Mesenchymal stem cell (in vitro differentiated cells and primary cell): ENCODE results near the gene SRSF3.

Experiments
- DNase-seq: peaks from one replicate; pipeline ENCODE4 v3.0.0-alpha.2; 2013
- H2AFZ ChIP-seq: one replicate; pipeline ENCODE4 v1.6.1; 2013; ENCODE audit warnings: low read depth, mild to moderate bottlenecking, control low read depth, inconsistent platforms, low read length, moderate library complexity
- H2AK5ac ChIP-seq: 2 replicates; pipeline ENCODE4 v1.6.1; 2013; ENCODE audit warnings: low read length, moderate library complexity, mild to moderate bottlenecking, inconsistent platforms; ENCODE audit not compliant: severe bottlenecking
- H2BK120ac ChIP-seq: one replicate; pipeline ENCODE4 v1.6.1; 2013; ENCODE audit warnings: low read depth, mild to moderate bottlenecking, inconsistent platforms, low read length, moderate library complexity
- H2BK12ac ChIP-seq, 2 experiments: one replicate each; pipeline ENCODE4 v1.6.1; 2013; ENCODE audit warnings: inconsistent platforms in 2 of 2, low read length in 2 of 2, mild to moderate bottlenecking in 2 of 2, moderate library complexity in 2 of 2, control low read depth in 1 of 2
- H2BK15ac ChIP-seq: one replicate; pipeline ENCODE4 v1.6.1; 2013; ENCODE audit warnings: mild to moderate bottlenecking, low read depth, inconsistent platforms; ENCODE audit not compliant: poor library complexity, severe bottlenecking
- H2BK5ac ChIP-seq: 2 replicates; pipeline ENCODE4 v1.6.1; 2013; ENCODE audit warnings: low read depth, mild to moderate bottlenecking, low read length, control low read depth, inconsistent platforms; ENCODE audit not compliant: poor library complexity, severe bottlenecking
- H3K14ac ChIP-seq, 2 experiments: one replicate each; pipeline ENCODE4 v1.6.1; 2013; ENCODE audit warnings: inconsistent platforms in 2 of 2, low read length in 2 of 2, control low read depth in 1 of 2, mild to moderate bottlenecking in 1 of 2, moderate library complexity in 1 of 2
- H3K18ac ChIP-seq, 2 experiments: one replicate each; pipeline ENCODE4 v1.6.1; 2013; ENCODE audit warnings: inconsistent platforms in 2 of 2, low read length in 2 of 2, control low read depth in 1 of 2, low read depth in 1 of 2, mild to moderate bottlenecking in 1 of 2
- H3K23ac ChIP-seq, 2 experiments: one replicate each; pipeline ENCODE4 v1.6.1; 2013; ENCODE audit warnings: inconsistent platforms in 2 of 2, low read length in 2 of 2, mild to moderate bottlenecking in 2 of 2, moderate library complexity in 2 of 2, control low read depth in 1 of 2
- H3K27ac ChIP-seq: 2 replicates; pipeline ENCODE4 v1.5.1; 2013; ENCODE audit warnings: mild to moderate bottlenecking, moderate library complexity, low read length, control low read depth, inconsistent platforms; ENCODE audit not compliant: poor library complexity, severe bottlenecking
- H3K27me3 ChIP-seq, 2 experiments: 2 replicates each; pipeline versions ENCODE4 v1.6.1 to v1.7.0; 2013; ENCODE audit warnings: low read length in 2 of 2, mild to moderate bottlenecking in 2 of 2, moderate library complexity in 2 of 2, control low read depth in 1 of 2, inconsistent platforms in 1 of 2; ENCODE audit not compliant: control insufficient read depth in 1 of 2, insufficient read depth in 1 of 2
- H3K36me3 ChIP-seq, 2 experiments: 2 replicates each; pipeline versions ENCODE4 v1.6.1 to v1.7.0; 2013; ENCODE audit warnings: low read length in 2 of 2, control low read depth in 1 of 2, inconsistent platforms in 1 of 2, low read depth in 1 of 2, mild to moderate bottlenecking in 1 of 2; ENCODE audit not compliant: insufficient read depth in 2 of 2, control insufficient read depth in 1 of 2
- H3K4ac ChIP-seq, 2 experiments: one replicate each; pipeline ENCODE4 v1.6.1; 2013; ENCODE audit warnings: inconsistent platforms in 2 of 2, low read length in 2 of 2, mild to moderate bottlenecking in 2 of 2, moderate library complexity in 2 of 2, control low read depth in 1 of 2, low read depth in 1 of 2
- H3K4me1 ChIP-seq: 2 replicates; pipeline ENCODE4 v1.6.1; 2013; ENCODE audit warnings: low read depth, low read length, control low read depth; ENCODE audit not compliant: control insufficient read depth, insufficient read depth
- H3K4me2 ChIP-seq: 2 replicates; pipeline ENCODE4 v1.6.1; 2013; ENCODE audit warnings: low read length, mild to moderate bottlenecking, inconsistent platforms; ENCODE audit not compliant: poor library complexity, severe bottlenecking
- H3K4me3 ChIP-seq, 2 experiments: 2 replicates each; pipeline versions ENCODE4 v1.5.1 to v1.7.0; 2013; ENCODE audit warnings: low read length in 2 of 2, mild to moderate bottlenecking in 2 of 2, control low read depth in 1 of 2, low read depth in 1 of 2; ENCODE audit not compliant: insufficient read depth in 1 of 2
- H3K79me1 ChIP-seq: replicated peaks from 2 replicates; pipeline ENCODE4 v1.6.1; 2013; ENCODE audit warnings: mild to moderate bottlenecking, control low read depth, low read length, inconsistent platforms; ENCODE audit not compliant: poor library complexity, severe bottlenecking
- H3K9ac ChIP-seq: 2 replicates; pipeline ENCODE4 v1.7.0; 2013; ENCODE audit warnings: mild to moderate bottlenecking, low read length, moderate library complexity
- H3K9me3 ChIP-seq: 2 replicates; pipeline ENCODE4 v1.7.0; 2013; ENCODE audit warnings: mild to moderate bottlenecking, low read length; ENCODE audit not compliant: control insufficient read depth
- H4K8ac ChIP-seq: one replicate; pipeline ENCODE4 v1.6.1; 2013; ENCODE audit warnings: inconsistent platforms, mild to moderate bottlenecking, low read length, moderate library complexity
- H4K91ac ChIP-seq: one replicate; pipeline ENCODE4 v1.6.1; 2013; ENCODE audit warnings: mild to moderate bottlenecking, low read length, inconsistent platforms
- WGBS: methylation state at CpG from one replicate; pipeline ENCODE4 v1.1.7; 2013; ENCODE audit warnings: mixed read lengths; 5-methylcytosine and 5-hydroxymethylcytosine counted together

SRSF3 gene

DNA sequence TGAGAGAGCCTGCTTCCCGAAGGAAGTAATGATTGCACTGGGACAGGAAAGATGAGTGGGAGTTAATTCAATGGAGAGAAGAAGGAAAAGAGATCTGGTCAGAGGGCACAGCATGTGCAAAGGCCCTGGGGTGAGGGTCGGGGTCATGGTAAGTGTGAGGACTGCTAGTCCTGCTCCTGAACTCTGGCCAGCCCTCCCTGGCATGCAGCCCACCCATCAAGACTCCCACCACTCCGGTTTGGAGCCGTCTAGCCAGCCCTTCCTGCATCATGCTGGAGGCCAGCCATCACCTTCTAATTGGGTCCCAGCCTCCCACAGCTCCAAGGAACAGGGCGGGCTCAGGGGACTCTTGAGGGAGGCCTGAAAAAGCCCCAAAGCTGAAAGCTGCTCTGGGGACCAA is 42.1 kb downstream of the SRSF3 start:
- no peaks in the 10 kb centered on the region for H3K9me3 ChIP-seq
- H3K4me2 ChIP-seq, result no peak overlapping the region
- no peak overlapping the region for H3K18ac ChIP-seq
- H3K14ac ChIP-seq, result no peak overlapping the region
- H3K4me3 ChIP-seq, result no peak overlapping the region
- H3K9ac ChIP-seq, result no peak overlapping the region
- no peak for DNase-seq
- no peak overlapping the region for H2BK120ac ChIP-seq
- no peak overlapping the region for H2BK5ac ChIP-seq
- H4K91ac ChIP-seq, result no peak overlapping the region
- H2BK12ac ChIP-seq, result no peak overlapping the region
- no peaks in the 10 kb centered on the region for H3K27me3 ChIP-seq
- H3K4ac ChIP-seq, result no peak overlapping the region
- H3K79me1 ChIP-seq, result no peaks in the 10 kb centered on the region
- no peak overlapping the region for H3K27ac ChIP-seq
- no peaks in the 10 kb centered on the region for H3K36me3 ChIP-seq
- 86% methylated on average over 4 of the region's 5 CpGs for WGBS
- H3K23ac ChIP-seq, result no peak overlapping the region
- no peak overlapping the region for H4K8ac ChIP-seq
- no peak overlapping the region for H2AFZ ChIP-seq
- H2AK5ac ChIP-seq, result no peak overlapping the region
- peaks cover 23% of the 10 kb centered on the region for H3K4me1 ChIP-seq
- no peak overlapping the region for H2BK15ac ChIP-seq

DNA sequence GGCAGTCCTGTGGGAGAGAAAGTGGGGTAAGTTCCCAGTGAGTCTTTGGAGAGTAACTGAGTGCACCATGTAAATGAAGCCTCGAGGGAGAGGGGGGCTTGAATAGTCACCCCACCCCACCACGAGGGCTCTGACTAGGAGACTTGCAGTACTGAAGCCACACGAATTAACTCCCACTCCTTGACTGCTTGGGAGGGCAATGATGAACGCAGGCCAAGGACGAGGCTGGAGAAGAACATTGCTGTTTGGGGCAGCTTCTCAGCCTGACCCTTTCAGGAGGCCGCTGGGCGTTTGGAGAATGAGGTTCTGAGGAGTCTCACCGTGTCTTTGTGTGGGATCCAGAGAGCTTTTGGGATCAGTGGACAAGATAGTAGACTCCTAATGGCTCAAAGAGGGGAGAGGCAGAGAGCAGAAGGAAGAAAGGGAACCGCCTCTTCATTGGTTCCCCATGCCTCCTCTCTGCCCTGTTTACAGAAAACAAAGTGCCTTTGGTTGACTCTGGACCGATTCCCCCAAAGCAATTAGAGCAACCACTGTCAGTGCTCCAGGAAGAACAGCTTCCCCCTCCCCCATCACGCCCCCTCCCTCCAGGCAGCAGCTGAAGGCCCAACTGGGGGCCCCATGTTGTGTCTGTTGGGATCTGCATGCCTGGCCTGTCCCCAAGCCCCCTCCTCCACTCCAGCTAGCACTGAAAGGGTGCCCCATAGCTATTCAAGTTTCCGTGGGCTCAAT is 42.7 kb downstream of the SRSF3 start:
- Histone ChIP-seq H2AFZ (no peak overlapping the region), H3K27me3 (no peaks in the 10 kb centered on the region), H2BK15ac (no peak overlapping the region), H2BK120ac (no peak overlapping the region), H3K18ac (no peak overlapping the region), H2AK5ac (no peak overlapping the region), H2BK5ac (no peak overlapping the region), H2BK12ac (peak overlapping the region in 1 of 2 experiments; percentile 51), H3K9ac (no peak overlapping the region), H3K79me1 (no peaks in the 10 kb centered on the region), H3K4me3 (no peak overlapping the region), H3K14ac (no peak overlapping the region), H3K4me2 (no peak overlapping the region), H3K36me3 (no peaks in the 10 kb centered on the region), H4K91ac (no peak overlapping the region), H3K23ac (no peak overlapping the region), H3K9me3 (no peaks in the 10 kb centered on the region), H3K4ac (no peak overlapping the region), H3K27ac (no peak overlapping the region), H3K4me1 (peaks cover 19% of the 10 kb centered on the region), H4K8ac (no peak overlapping the region)
- DNase-seq, result no peak
- WGBS, result 86% methylated on average over 11 of the region's 12 CpGs

DNA sequence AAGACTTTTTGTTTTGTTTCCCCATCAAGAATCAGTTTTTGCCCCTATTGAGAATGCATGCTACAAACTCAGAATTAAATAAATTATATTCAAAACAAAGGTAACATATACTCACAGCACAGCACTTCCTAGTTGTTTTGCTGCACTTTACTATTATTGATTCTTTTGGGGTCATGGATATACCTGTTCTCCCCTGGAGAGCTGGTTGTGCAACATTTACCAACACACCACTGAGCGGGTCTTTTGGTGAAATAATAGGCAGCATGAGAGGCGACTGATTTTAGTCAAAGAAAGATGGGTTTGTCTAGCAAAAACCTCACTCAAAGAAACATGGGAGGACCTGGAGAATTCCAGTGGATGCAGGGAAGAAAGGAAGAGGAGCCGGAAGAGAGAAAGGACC is 44.4 kb downstream of the SRSF3 start:
- no peak overlapping the region for H4K91ac ChIP-seq
- no peak overlapping the region for H3K14ac ChIP-seq
- H3K9ac ChIP-seq, result no peak overlapping the region
- no peaks in the 10 kb centered on the region for H3K36me3 ChIP-seq
- 93% methylated on average over 3 of the region's 3 CpGs for WGBS
- H3K27ac ChIP-seq, result no peak overlapping the region
- DNase-seq, result no peak
- H3K4me2 ChIP-seq, result no peak overlapping the region
- peaks cover 22% of the 10 kb centered on the region for H3K4me1 ChIP-seq
- H2AK5ac ChIP-seq, result no peak overlapping the region
- no peaks in the 10 kb centered on the region for H3K9me3 ChIP-seq
- H3K4me3 ChIP-seq, result no peak overlapping the region
- H2AFZ ChIP-seq, result no peak overlapping the region
- no peak overlapping the region for H3K4ac ChIP-seq
- H2BK15ac ChIP-seq, result no peak overlapping the region
- H3K27me3 ChIP-seq, result no peaks in the 10 kb centered on the region
- H4K8ac ChIP-seq, result no peak overlapping the region
- no peak overlapping the region for H2BK120ac ChIP-seq
- H3K18ac ChIP-seq, result no peak overlapping the region
- H2BK12ac ChIP-seq, result no peak overlapping the region
- H2BK5ac ChIP-seq, result no peak overlapping the region
- no peaks in the 10 kb centered on the region for H3K79me1 ChIP-seq
- no peak overlapping the region for H3K23ac ChIP-seq

DNA sequence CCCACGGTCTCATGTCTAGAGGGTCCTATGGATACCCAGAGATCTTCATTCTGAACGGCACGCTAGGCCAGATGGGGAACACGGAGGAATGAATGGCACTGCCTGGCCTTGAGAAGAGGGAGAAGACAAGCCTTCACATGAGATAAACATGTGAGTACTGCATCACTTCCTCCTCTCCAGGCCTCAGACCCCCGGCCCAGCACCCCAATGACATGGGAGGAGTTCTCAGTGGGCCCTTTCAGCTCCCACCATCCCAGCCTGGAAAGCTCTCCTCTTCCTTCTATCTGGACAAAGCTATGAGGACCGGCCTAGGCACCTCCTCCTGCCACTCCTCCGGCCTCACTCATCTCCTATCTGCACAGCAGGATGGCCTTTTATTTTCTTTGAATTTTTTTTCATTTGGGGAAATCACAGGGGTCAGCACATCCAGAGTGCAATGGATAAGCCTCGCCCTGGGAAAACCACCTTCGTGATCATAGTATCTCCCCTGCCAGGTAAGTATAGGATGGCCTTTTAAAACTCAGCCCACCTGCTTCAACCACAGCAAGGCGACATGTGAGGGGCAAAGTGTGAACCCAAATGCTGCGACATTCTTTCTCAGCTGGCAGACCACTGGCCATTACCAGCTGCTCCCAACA is 45.1 kb downstream of the SRSF3 start:
- H3K4me3 ChIP-seq, result no peak overlapping the region
- H3K23ac ChIP-seq, result no peak overlapping the region
- H2AK5ac ChIP-seq, result no peak overlapping the region
- H2BK15ac ChIP-seq, result no peak overlapping the region
- H3K27ac ChIP-seq, result no peak overlapping the region
- no peak overlapping the region for H4K8ac ChIP-seq
- no peaks in the 10 kb centered on the region for H3K27me3 ChIP-seq
- H3K36me3 ChIP-seq, result no peaks in the 10 kb centered on the region
- 86% methylated on average over 11 of the region's 11 CpGs for WGBS
- H3K4me2 ChIP-seq, result no peak overlapping the region
- H2BK120ac ChIP-seq, result no peak overlapping the region
- H2BK5ac ChIP-seq, result no peak overlapping the region
- no peaks in the 10 kb centered on the region for H3K9me3 ChIP-seq
- H3K18ac ChIP-seq, result no peak overlapping the region
- peaks cover 20% of the 10 kb centered on the region for H3K4me1 ChIP-seq
- no peak overlapping the region for H3K14ac ChIP-seq
- no peak overlapping the region for H3K9ac ChIP-seq
- no peak overlapping the region for H2BK12ac ChIP-seq
- DNase-seq, result no peak
- H2AFZ ChIP-seq, result no peak overlapping the region
- no peaks in the 10 kb centered on the region for H3K79me1 ChIP-seq
- no peak overlapping the region for H3K4ac ChIP-seq
- H4K91ac ChIP-seq, result no peak overlapping the region
